HG02885 (cell line): ENCODE measurements around the gene ARID2.

Experiments used
- ATAC-seq: cut with Tn5 transposase; IDR thresholded peaks from one replicate; pipeline ENCODE4 v1.9.1; 2021; ENCODE audit warnings: mild to moderate bottlenecking; ENCODE audit not compliant: unreplicated experiment, poor library complexity

Gene ARID2

GRCh38 chr12:45912774-45913173, 183.3 kb downstream of the ARID2 start:
- ATAC-seq, result no peak

- ATAC-seq, result no peak
Observed at GRCh38 chr12:45913631-45914030, 184.1 kb downstream of the ARID2 start.

- peak; percentile 59 for ATAC-seq
Observed at GRCh38 chr12:45914090-45914489, 184.6 kb downstream of the ARID2 start.

GRCh38 chr12:45915405-45915804, 185.9 kb downstream of the ARID2 start:
- no peak for ATAC-seq

GRCh38 chr12:45918818-45919217, 189.3 kb downstream of the ARID2 start:
- no peak for ATAC-seq

- ATAC-seq, result no peak
Observed at GRCh38 chr12:45928309-45928708, 198.8 kb downstream of the ARID2 start.

DNA sequence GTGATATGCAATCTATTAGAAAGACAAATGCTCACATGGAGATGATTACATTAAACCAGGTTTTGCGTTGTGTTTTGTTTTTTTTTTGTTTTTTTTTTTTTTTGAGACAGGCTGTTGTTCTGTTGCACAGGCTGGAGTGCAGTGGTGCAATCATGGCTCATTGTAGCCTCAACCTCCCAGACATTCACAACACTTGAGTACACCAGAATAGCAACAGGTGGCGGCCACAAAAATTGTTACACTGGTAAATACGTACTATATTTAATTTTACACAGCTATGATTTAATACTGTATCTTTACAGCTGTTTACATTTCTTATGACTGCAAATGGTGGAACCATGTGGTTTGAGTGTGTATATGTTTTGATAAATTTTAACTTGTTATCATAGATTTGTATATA, 200.9 kb downstream of the ARID2 start:
- ATAC-seq, result no peak

GRCh38 chr12:45933504-45933903, 204.0 kb downstream of the ARID2 start:
- ATAC-seq, result no peak

DNA sequence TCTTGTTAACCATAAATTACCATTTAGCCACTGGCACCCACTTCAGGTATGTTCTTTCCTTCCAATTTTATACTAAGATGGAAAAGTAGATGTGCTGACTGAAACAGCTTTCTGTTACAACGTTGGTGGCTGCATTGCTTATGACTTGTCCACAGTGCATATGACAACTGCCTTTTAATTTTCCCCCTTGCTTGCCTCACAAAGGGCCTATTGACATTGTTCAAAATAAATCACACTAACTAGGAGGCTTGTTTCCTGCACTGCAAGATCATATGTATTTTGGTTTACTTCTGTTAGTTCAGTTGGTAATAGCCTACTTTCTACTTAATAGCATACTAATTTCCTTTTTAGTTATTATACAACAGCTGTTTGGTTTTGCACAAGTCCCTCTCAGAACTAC, 205.4 kb downstream of the ARID2 start:
- no peak for ATAC-seq

DNA sequence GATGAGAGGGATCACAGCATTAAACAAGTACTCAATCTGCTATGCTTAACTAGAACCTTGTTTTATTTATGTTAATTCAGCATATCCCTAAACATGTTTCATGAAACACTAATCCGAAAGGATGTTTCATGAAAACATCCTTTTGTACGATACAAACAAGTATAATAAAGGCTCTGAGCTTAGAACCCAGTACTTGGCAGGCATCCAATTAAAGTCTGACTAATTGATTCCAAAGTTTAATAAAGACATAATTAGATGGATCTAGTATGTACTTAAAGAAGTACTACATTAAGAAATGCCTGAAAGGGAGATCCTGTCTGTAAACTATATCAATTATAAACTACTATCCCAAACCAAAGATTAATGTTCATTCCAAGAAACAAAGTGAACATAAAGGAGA, 209.1 kb downstream of the ARID2 start:
- ATAC-seq, result no peak

- ATAC-seq, result no peak
Observed at GRCh38 chr12:45939759-45940158, 210.3 kb downstream of the ARID2 start.

GRCh38 chr12:45944771-45945170, 215.3 kb downstream of the ARID2 start:
- ATAC-seq, result no peak

GRCh38 chr12:45946435-45946834, 216.9 kb downstream of the ARID2 start:
- no peak for ATAC-seq

GRCh38 chr12:45948546-45948945, 219.0 kb downstream of the ARID2 start:
- no peak for ATAC-seq
